Mesendoderm (in vitro differentiated cells): Measurements from ENCODE around the gene SAE1.

Source experiments
- DNase-seq: peaks from one replicate; pipeline ENCODE4 v3.0.0; 2013
- H2AK5ac ChIP-seq: 2 replicates; pipeline ENCODE4 v1.6.1; 2013; ENCODE audit warnings: low read length, inconsistent platforms
- H2BK120ac ChIP-seq: 2 replicates; pipeline ENCODE4 v1.6.1; 2013; ENCODE audit warnings: low read depth, mild to moderate bottlenecking, low read length, moderate library complexity, mixed read lengths
- H2BK15ac ChIP-seq: replicated peaks from 2 replicates; pipeline ENCODE4 v1.6.1; 2013; ENCODE audit warnings: low read depth, mild to moderate bottlenecking, moderate library complexity
- H2BK5ac ChIP-seq: 2 replicates; pipeline ENCODE4 v1.6.1; 2013; ENCODE audit warnings: low read length, inconsistent platforms
- H3K18ac ChIP-seq: 2 replicates; pipeline ENCODE4 v1.6.1; 2013; ENCODE audit warnings: mild to moderate bottlenecking, low read length, mixed read lengths
- H3K23ac ChIP-seq: one replicate; pipeline ENCODE4 v1.6.1; 2013; ENCODE audit warnings: low read length
- H3K27ac ChIP-seq: 2 replicates; pipeline ENCODE4 v1.5.1; 2013; ENCODE audit warnings: low read depth, mild to moderate bottlenecking, inconsistent platforms, low read length, moderate library complexity
- H3K27me3 ChIP-seq: 2 replicates; pipeline ENCODE4 v1.6.1; 2013; ENCODE audit warnings: low read length, control low read depth, mild to moderate bottlenecking, inconsistent platforms; ENCODE audit not compliant: insufficient read depth, poor library complexity
- H3K36me3 ChIP-seq: 2 replicates; pipeline ENCODE4 v1.6.1; 2013; ENCODE audit warnings: low read length, inconsistent platforms; ENCODE audit not compliant: control insufficient read depth, insufficient read depth
- H3K4ac ChIP-seq: one replicate; pipeline ENCODE4 v1.6.1; 2013; ENCODE audit warnings: low read depth, mild to moderate bottlenecking, low read length, moderate library complexity
- H3K4me1 ChIP-seq: 2 replicates; pipeline ENCODE4 v1.6.1; 2013; ENCODE audit warnings: low read depth, low read length, inconsistent platforms; ENCODE audit not compliant: control insufficient read depth
- H3K4me2 ChIP-seq: 2 replicates; pipeline ENCODE4 v1.6.1; 2013; ENCODE audit warnings: low read length
- H3K4me3 ChIP-seq: 2 replicates; pipeline ENCODE4 v1.5.1; 2013; ENCODE audit warnings: mild to moderate bottlenecking, low read length
- H3K56ac ChIP-seq: one replicate; pipeline ENCODE4 v1.6.1; 2013; ENCODE audit warnings: low read length
- H3K79me1 ChIP-seq: 2 replicates; pipeline ENCODE4 v1.6.1; 2013; ENCODE audit warnings: low read length, inconsistent platforms
- H3K79me2 ChIP-seq: 2 replicates; pipeline ENCODE4 v1.6.1; 2013; ENCODE audit warnings: mild to moderate bottlenecking, low read length; ENCODE audit not compliant: control insufficient read depth, insufficient read depth
- H3K9ac ChIP-seq: 2 replicates; pipeline ENCODE4 v1.6.1; 2013; ENCODE audit warnings: low read length, inconsistent platforms
- H4K5ac ChIP-seq: one replicate; pipeline ENCODE4 v1.6.1; 2013; ENCODE audit warnings: low read length
- H4K8ac ChIP-seq: one replicate; pipeline ENCODE4 v1.6.1; 2013; ENCODE audit warnings: low read depth, mild to moderate bottlenecking, control low read depth, low read length, moderate library complexity
- WGBS: extraction: QIAGEN DNeasy Blood & Tissue Kit; methylation state at CpG from one replicate; pipeline ENCODE4 v1.1.7; 2013; ENCODE audit warnings: low lambda C conversion rate, missing lambda C conversion rate; ENCODE audit not compliant: insufficient coverage; ENCODE audit errors: extremely low coverage; 5-methylcytosine and 5-hydroxymethylcytosine counted together

Gene SAE1

DNA sequence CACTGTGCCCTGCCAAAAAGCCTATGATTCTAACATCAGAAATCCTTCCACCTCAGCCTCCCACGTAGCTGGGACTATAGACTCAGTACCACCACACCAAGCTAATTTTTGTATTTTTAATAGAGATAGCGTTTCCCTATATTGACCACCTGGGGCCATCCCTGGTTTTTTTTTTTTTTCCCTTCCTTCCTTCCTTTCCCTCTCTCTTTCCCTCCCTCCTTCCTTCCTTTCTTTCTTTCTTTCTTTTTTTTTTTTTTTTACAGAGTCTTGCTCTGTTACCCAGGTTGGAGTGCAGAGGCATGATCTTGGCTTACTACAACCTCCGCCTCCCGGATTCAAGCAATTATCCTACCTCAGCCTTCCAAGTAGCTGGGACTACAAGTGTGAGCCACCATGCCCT, 1.1 kb upstream of the SAE1 start:
- Histone ChIP-seq H3K4me1 (peaks cover 4% of the 10 kb centered on the region), H3K36me3 (no peaks in the 10 kb centered on the region), H3K56ac (no peak overlapping the region), H3K27ac (no peak overlapping the region), H2BK15ac (no peak overlapping the region), H4K5ac (no peak overlapping the region), H3K4me3 (no peak overlapping the region), H3K27me3 (no peaks in the 10 kb centered on the region), H3K79me1 (no peaks in the 10 kb centered on the region), H2BK120ac (no peak overlapping the region), H2AK5ac (no peak overlapping the region), H3K9ac (no peak overlapping the region), H3K4ac (no peak overlapping the region), H3K18ac (no peak overlapping the region), H3K23ac (no peak overlapping the region), H3K4me2 (no peak overlapping the region), H4K8ac (no peak overlapping the region), H3K79me2 (peaks cover 37% of the 10 kb centered on the region), H2BK5ac (no peak overlapping the region)
- WGBS: no CpG with 5 or more reads among the region's 4 CpGs
- no peak for DNase-seq

- no peak overlapping the region for H3K4me3 ChIP-seq
- WGBS: no CpG with 5 or more reads among the region's 8 CpGs
- no peak for DNase-seq
Observed at GRCh38 chr19:47130120-47130588, 481 bp upstream of the SAE1 start.

DNA sequence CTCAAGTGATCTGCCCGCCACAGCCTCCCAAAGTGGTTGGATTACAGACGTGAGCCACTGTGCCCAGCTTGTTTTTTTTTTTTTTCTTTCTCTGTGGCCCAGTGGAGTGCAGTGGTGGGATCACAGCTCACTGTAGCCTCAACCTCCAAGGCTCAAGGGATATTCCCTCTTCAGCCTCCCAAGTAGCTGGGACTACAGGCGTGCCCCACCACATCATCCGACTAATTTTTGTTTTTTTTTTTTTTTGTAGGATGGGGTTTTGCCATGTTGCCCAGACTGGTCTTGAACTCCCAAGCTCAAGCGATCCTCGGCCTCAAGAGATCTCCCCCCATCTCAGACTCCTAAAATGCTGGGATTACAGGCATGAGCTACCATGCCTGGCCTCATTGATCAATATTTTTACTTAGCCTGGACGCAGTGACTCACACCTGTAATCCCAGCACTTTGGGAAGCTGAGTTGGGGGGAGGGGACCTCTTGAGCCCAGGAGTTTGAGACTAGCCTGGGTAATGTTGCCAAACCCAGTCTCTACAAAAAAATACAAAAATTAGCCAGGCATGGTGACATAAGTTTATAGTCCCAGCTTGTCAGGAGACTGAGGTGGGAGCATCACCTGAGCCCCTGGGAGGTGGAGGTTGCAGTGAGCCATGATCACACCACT, 1.7 kb downstream of the SAE1 start:
- peak overlapping the region; percentile 31 for H3K4me2 ChIP-seq
- H3K18ac ChIP-seq: no peak overlapping the region
- H3K79me2 ChIP-seq: peaks cover 63% of the 10 kb centered on the region
- peak overlapping the region; percentile 100 for H3K9ac ChIP-seq
- no peak overlapping the region for H2BK15ac ChIP-seq
- H2AK5ac ChIP-seq: no peak overlapping the region
- no peak overlapping the region for H4K5ac ChIP-seq
- H4K8ac ChIP-seq: no peak overlapping the region
- no peaks in the 10 kb centered on the region for H3K79me1 ChIP-seq
- no peak overlapping the region for H3K4me3 ChIP-seq
- H3K27ac ChIP-seq: no peak overlapping the region
- no CpG with 5 or more reads among the region's 7 CpGs for WGBS
- no peaks in the 10 kb centered on the region for H3K36me3 ChIP-seq
- H2BK5ac ChIP-seq: no peak overlapping the region
- H2BK120ac ChIP-seq: no peak overlapping the region
- peak overlapping the region; percentile 100 for H3K56ac ChIP-seq
- H3K4ac ChIP-seq: no peak overlapping the region
- no peak overlapping the region for H3K23ac ChIP-seq
- H3K4me1 ChIP-seq: peaks cover 6% of the 10 kb centered on the region
- no peak for DNase-seq
- H3K27me3 ChIP-seq: no peaks in the 10 kb centered on the region

More at GRCh38 chr19:47130120-47130588, 481 bp upstream of the SAE1 start:
- H3K18ac ChIP-seq: no peak overlapping the region
- H3K4me1 ChIP-seq: peaks cover 6% of the 10 kb centered on the region
- no peak overlapping the region for H2BK120ac ChIP-seq
- peak overlapping the region; percentile 51 for H2AK5ac ChIP-seq
- no peak overlapping the region for H3K4me2 ChIP-seq
- no peaks in the 10 kb centered on the region for H3K36me3 ChIP-seq
- H3K56ac ChIP-seq: peak overlapping the region; percentile 9
- no peak overlapping the region for H4K5ac ChIP-seq
- no peak overlapping the region for H3K4ac ChIP-seq
- no peak overlapping the region for H4K8ac ChIP-seq
- no peak overlapping the region for H3K27ac ChIP-seq
- H3K79me1 ChIP-seq: no peaks in the 10 kb centered on the region
- H2BK5ac ChIP-seq: no peak overlapping the region
- no peak overlapping the region for H3K9ac ChIP-seq
- no peaks in the 10 kb centered on the region for H3K27me3 ChIP-seq
- no peak overlapping the region for H2BK15ac ChIP-seq
- H3K79me2 ChIP-seq: peaks cover 42% of the 10 kb centered on the region
- no peak overlapping the region for H3K23ac ChIP-seq

GRCh38 chr19:47133021-47133471, 2.4 kb downstream of the SAE1 start:
- no peak overlapping the region for H2BK120ac ChIP-seq
- peak overlapping the region; percentile 31 for H3K4me2 ChIP-seq
- H3K56ac ChIP-seq: peak overlapping the region; percentile 76
- DNase-seq: no peak
- H3K4me3 ChIP-seq: no peak overlapping the region
- no peak overlapping the region for H2BK15ac ChIP-seq
- H3K27ac ChIP-seq: no peak overlapping the region
- no peak overlapping the region for H2AK5ac ChIP-seq
- no CpG with 5 or more reads among the region's 11 CpGs for WGBS
- no peak overlapping the region for H2BK5ac ChIP-seq
- peaks cover 71% of the 10 kb centered on the region for H3K79me2 ChIP-seq
- no peak overlapping the region for H3K4ac ChIP-seq
- H3K23ac ChIP-seq: no peak overlapping the region
- H3K4me1 ChIP-seq: peaks cover 6% of the 10 kb centered on the region
- H4K5ac ChIP-seq: no peak overlapping the region
- H3K27me3 ChIP-seq: no peaks in the 10 kb centered on the region
- no peaks in the 10 kb centered on the region for H3K36me3 ChIP-seq
- no peak overlapping the region for H3K18ac ChIP-seq
- H3K9ac ChIP-seq: peak overlapping the region; percentile 6
- H4K8ac ChIP-seq: no peak overlapping the region
- no peaks in the 10 kb centered on the region for H3K79me1 ChIP-seq

GRCh38 chr19:47134545-47134944, 3.9 kb downstream of the SAE1 start:
- H2BK5ac ChIP-seq: no peak overlapping the region
- no peak overlapping the region for H2BK120ac ChIP-seq
- no peaks in the 10 kb centered on the region for H3K36me3 ChIP-seq
- no peak overlapping the region for H3K18ac ChIP-seq
- H2BK15ac ChIP-seq: no peak overlapping the region
- H3K4me2 ChIP-seq: peak overlapping the region; percentile 0
- H3K27ac ChIP-seq: no peak overlapping the region
- peaks cover 84% of the 10 kb centered on the region for H3K79me2 ChIP-seq
- H3K79me1 ChIP-seq: peaks cover 3% of the 10 kb centered on the region
- H3K23ac ChIP-seq: no peak overlapping the region
- H3K4ac ChIP-seq: no peak overlapping the region
- H4K8ac ChIP-seq: no peak overlapping the region
- H4K5ac ChIP-seq: no peak overlapping the region
- H3K4me3 ChIP-seq: no peak overlapping the region
- H3K4me1 ChIP-seq: peaks cover 6% of the 10 kb centered on the region
- H2AK5ac ChIP-seq: no peak overlapping the region
- H3K9ac ChIP-seq: peak overlapping the region; percentile 0
- WGBS: 100% methylated on average over 2 of the region's 2 CpGs
- H3K27me3 ChIP-seq: no peaks in the 10 kb centered on the region
- H3K56ac ChIP-seq: peak overlapping the region; percentile 0
- no peak for DNase-seq

- no peak overlapping the region for H3K4ac ChIP-seq
- H3K4me2 ChIP-seq: no peak overlapping the region
- H3K36me3 ChIP-seq: no peaks in the 10 kb centered on the region
- H2AK5ac ChIP-seq: no peak overlapping the region
- H4K8ac ChIP-seq: no peak overlapping the region
- no peak overlapping the region for H2BK5ac ChIP-seq
- no peak overlapping the region for H4K5ac ChIP-seq
- H2BK15ac ChIP-seq: no peak overlapping the region
- H3K4me1 ChIP-seq: peaks cover 6% of the 10 kb centered on the region
- H3K27me3 ChIP-seq: no peaks in the 10 kb centered on the region
- WGBS: no CpG with 5 or more reads among the region's 3 CpGs
- DNase-seq: no peak
- H3K18ac ChIP-seq: no peak overlapping the region
- no peak overlapping the region for H3K4me3 ChIP-seq
- H3K79me2 ChIP-seq: peaks cover 86% of the 10 kb centered on the region
- H3K27ac ChIP-seq: no peak overlapping the region
- H3K56ac ChIP-seq: no peak overlapping the region
- H3K23ac ChIP-seq: no peak overlapping the region
- no peak overlapping the region for H2BK120ac ChIP-seq
- H3K9ac ChIP-seq: no peak overlapping the region
- peaks cover 3% of the 10 kb centered on the region for H3K79me1 ChIP-seq
Observed at GRCh38 chr19:47135156-47135555, 4.5 kb downstream of the SAE1 start.
